ENCODE measurements around the gene ANKFN1.

ANKFN1 gene

DNA sequence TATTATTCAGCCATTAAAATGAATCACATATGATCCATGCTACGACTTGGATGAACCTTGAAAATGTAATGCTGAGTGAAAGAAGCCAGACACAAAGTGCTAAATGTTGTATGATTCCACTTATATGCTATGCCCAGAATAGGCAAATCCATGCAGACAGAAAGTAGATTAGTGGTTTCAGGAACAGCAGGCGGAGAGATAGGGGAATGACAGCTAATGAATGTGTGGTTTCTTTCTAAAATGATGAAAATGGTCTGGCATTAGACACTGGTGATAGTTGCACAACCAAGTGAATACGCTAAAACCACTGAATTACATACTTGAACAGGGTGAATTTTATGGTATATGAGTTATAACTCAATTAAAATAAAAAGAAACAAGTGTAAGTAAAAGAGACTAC, 318.4 kb downstream of the ANKFN1 start:
- no peak for TF ChIP-seq CTCF (IDR thresholded peaks at IDR 0.05; ENCODE audit: low read depth, low read length, missing control alignments)
- Histone ChIP-seq H3K4me3 (ENCODE audit: low read depth, low read length) (no peak overlapping the region), H3K36me3 (replicated peaks) (no peaks in the 10 kb centered on the region), H3K27me3 (replicated peaks) (no peaks in the 10 kb centered on the region), H3K27ac (no peak overlapping the region)
- no peak for DNase-seq
- in situ Hi-C loops (cut with HindIII; ENCODE audit: low pct_ligation_motif_present, low sequenced_read_pairs): no loop called here

DNA sequence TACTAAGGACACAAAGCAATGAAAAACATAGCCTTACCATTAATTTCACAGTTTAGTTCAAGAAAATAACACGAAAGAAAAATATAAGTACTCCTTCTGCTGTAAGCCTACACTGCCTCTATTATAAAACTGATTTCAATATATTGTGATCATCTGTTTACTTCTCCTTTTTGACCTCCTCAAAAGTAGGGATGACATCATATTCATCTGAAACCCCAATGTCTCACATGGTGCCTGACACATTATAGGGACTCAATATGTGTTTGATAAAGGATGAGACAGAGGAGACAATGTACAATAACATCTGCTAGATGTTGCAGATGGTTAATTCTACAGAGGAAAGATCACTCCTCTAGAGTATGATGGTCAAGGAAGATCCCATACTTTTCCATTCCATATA, 321.8 kb downstream of the ANKFN1 start:
- Histone ChIP-seq H3K36me3 (replicated peaks) (no peaks in the 10 kb centered on the region), H3K4me3 (ENCODE audit: low read depth, low read length) (no peak overlapping the region), H3K27ac (no peak overlapping the region), H3K27me3 (replicated peaks) (no peaks in the 10 kb centered on the region)
- no peak for DNase-seq
- no peak for TF ChIP-seq CTCF (IDR thresholded peaks at IDR 0.05; ENCODE audit: low read depth, low read length, missing control alignments)
- in situ Hi-C loops (cut with HindIII; ENCODE audit: low pct_ligation_motif_present, low sequenced_read_pairs): no loop called here

- DNase-seq: peak; percentile 9
Observed at GRCh38 chr17:56478836-56479447, 325.7 kb downstream of the ANKFN1 start.

DNA sequence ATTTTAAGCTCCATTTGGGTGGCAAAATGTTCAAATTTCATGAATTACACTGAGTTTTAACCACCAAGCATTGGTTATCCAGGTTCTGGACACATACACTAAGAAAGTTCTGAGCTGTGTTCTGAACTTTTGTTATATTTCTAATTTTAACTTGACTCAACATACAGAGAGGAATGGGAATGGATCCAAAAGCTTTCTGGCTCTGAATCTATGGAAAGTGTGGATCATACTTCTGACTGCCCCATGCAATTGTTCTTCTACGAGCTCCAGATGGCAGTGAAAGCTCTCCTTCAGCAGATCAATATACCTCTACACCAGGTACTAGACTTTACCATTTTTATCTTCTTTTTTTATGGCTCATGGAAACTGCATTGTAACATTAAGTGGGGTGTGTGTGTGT, 327.2 kb downstream of the ANKFN1 start:
- Histone ChIP-seq H3K36me3 (replicated peaks) (no peaks in the 10 kb centered on the region), H3K4me3 (ENCODE audit: low read depth, low read length) (no peak overlapping the region), H3K27ac (no peak overlapping the region), H3K27me3 (replicated peaks) (no peaks in the 10 kb centered on the region)
- no peak for DNase-seq
- no peak for TF ChIP-seq CTCF (IDR thresholded peaks at IDR 0.05; ENCODE audit: low read depth, low read length, missing control alignments)
- in situ Hi-C loops (cut with HindIII; ENCODE audit: low pct_ligation_motif_present, low sequenced_read_pairs): no loop called here

More at GRCh38 chr17:56478836-56479447, 325.7 kb downstream of the ANKFN1 start:
- H3K4me3 ChIP-seq (ENCODE audit: low read depth, low read length): no peak overlapping the region
- TF ChIP-seq CTCF (IDR thresholded peaks at IDR 0.05; ENCODE audit: low read depth, low read length, missing control alignments): peak; percentile 54
- no peaks in the 10 kb centered on the region for H3K36me3 ChIP-seq (replicated peaks)
- H3K27me3 ChIP-seq (replicated peaks): no peaks in the 10 kb centered on the region
- in situ Hi-C loops (cut with HindIII; ENCODE audit: low pct_ligation_motif_present, low sequenced_read_pairs): no loop called here
- H3K27ac ChIP-seq: no peak overlapping the region

DNA sequence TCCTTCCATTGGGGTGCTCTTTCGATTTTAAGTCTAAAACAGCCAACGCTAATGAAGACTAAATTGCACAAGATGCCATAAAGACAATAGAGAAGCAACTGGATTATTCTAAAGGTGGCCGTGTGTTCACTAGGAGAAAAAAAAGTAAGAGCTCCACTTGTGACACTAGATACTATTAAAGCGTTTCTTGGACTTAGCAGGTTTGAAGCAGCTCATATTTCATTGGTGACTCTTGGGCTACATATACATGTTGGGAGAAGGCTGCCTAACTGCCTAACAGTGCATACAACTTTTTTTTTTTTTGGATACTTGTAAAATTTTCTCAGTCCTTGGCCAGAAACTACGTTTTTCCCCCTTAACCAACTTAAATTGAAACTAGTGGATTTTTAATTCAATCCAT, 328.4 kb downstream of the ANKFN1 start:
- Histone ChIP-seq H3K27me3 (replicated peaks) (no peaks in the 10 kb centered on the region), H3K27ac (no peak overlapping the region), H3K36me3 (replicated peaks) (no peaks in the 10 kb centered on the region), H3K4me3 (ENCODE audit: low read depth, low read length) (no peak overlapping the region)
- no peak for TF ChIP-seq CTCF (IDR thresholded peaks at IDR 0.05; ENCODE audit: low read depth, low read length, missing control alignments)
- no peak for DNase-seq
- in situ Hi-C loops (cut with HindIII; ENCODE audit: low pct_ligation_motif_present, low sequenced_read_pairs): no loop called here

- H3K36me3 ChIP-seq (replicated peaks): no peaks in the 10 kb centered on the region
- no peak for DNase-seq
- no peak overlapping the region for H3K27ac ChIP-seq
- no peak for TF ChIP-seq CTCF (IDR thresholded peaks at IDR 0.05; ENCODE audit: low read depth, low read length, missing control alignments)
- H3K27me3 ChIP-seq (replicated peaks): no peaks in the 10 kb centered on the region
- no peak overlapping the region for H3K4me3 ChIP-seq (ENCODE audit: low read depth, low read length)
- in situ Hi-C loops (cut with HindIII; ENCODE audit: low pct_ligation_motif_present, low sequenced_read_pairs): no loop called here
Observed at GRCh38 chr17:56482229-56482628, 329.0 kb downstream of the ANKFN1 start.
